Ectodermal cell (in vitro differentiated cells): Measurements from ENCODE around the gene LMTK2.
"Not testable (repeated sequence)": the region's sequence is repeated elsewhere in the genome, so short reads cannot be mapped to it uniquely, and the experiment has no call there.

Source experiments
- H3K27ac ChIP-seq: 2 replicates; pipeline ENCODE4 v1.7.0; 2013; ENCODE audit warnings: mild to moderate bottlenecking, low read depth, low read length; ENCODE audit not compliant: insufficient read depth, poor library complexity, severe bottlenecking
- H3K27me3 ChIP-seq: 2 replicates; pipeline ENCODE4 v1.7.0; 2013; ENCODE audit warnings: mild to moderate bottlenecking, low read length; ENCODE audit not compliant: insufficient read depth, control insufficient read depth, poor library complexity, severe bottlenecking
- H3K36me3 ChIP-seq: one replicate; pipeline ENCODE4 v1.7.0; 2013; ENCODE audit warnings: low read length; ENCODE audit not compliant: control insufficient read depth, insufficient read depth
- H3K4me1 ChIP-seq: one replicate; pipeline ENCODE4 v1.7.0; 2013; ENCODE audit warnings: low read length; ENCODE audit not compliant: control insufficient read depth, insufficient read depth
- H3K4me3 ChIP-seq: 2 replicates; pipeline ENCODE4 v1.7.0; 2013; ENCODE audit warnings: low read depth, low read length, control low read depth; ENCODE audit not compliant: insufficient read depth
- H3K9me3 ChIP-seq: 2 replicates; pipeline ENCODE4 v1.7.0; 2013; ENCODE audit warnings: mild to moderate bottlenecking, low read length, moderate library complexity; ENCODE audit not compliant: control insufficient read depth
- WGBS, 2 experiments: methylation state at CpG; one replicate each; pipeline ENCODE4 v1.1.7; 2013; ENCODE audit warnings: missing lambda C conversion rate in 2 of 2; 5-methylcytosine and 5-hydroxymethylcytosine counted together

Gene LMTK2

GRCh38 chr7:98216941-98217622, 110.4 kb downstream of the LMTK2 start:
- H3K36me3 ChIP-seq = no peaks in the 10 kb centered on the region
- H3K27ac ChIP-seq = no peak overlapping the region
- no peak overlapping the region for H3K4me3 ChIP-seq
- WGBS, 2 experiments = 94% methylated on average over 24 of the region's 24 CpGs
- H3K27me3 ChIP-seq = no peaks in the 10 kb centered on the region
- no peaks in the 10 kb centered on the region for H3K9me3 ChIP-seq
- H3K4me1 ChIP-seq = no peaks in the 10 kb centered on the region

- no peaks in the 10 kb centered on the region for H3K4me1 ChIP-seq
- 86 to 87% methylated on average over 41 of the region's 41 CpGs for WGBS, 2 experiments
- H3K27me3 ChIP-seq = no peaks in the 10 kb centered on the region
- H3K4me3 ChIP-seq = no peak overlapping the region
- no peaks in the 10 kb centered on the region for H3K36me3 ChIP-seq
- H3K9me3 ChIP-seq = no peaks in the 10 kb centered on the region
- peak overlapping the region; percentile 26 for H3K27ac ChIP-seq
Observed at GRCh38 chr7:98217623-98218582, 111.2 kb downstream of the LMTK2 start.

- H3K4me1 ChIP-seq, H3K27me3 ChIP-seq, H3K36me3 ChIP-seq, H3K9me3 ChIP-seq, H3K27ac ChIP-seq, H3K4me3 ChIP-seq: not testable (repeated sequence)
- WGBS, 2 experiments = 94 to 99% methylated on average over 6 of the region's 6 CpGs
Observed at GRCh38 chr7:98219382-98219781, 112.7 kb downstream of the LMTK2 start.

- H3K4me3 ChIP-seq = no peak overlapping the region
- H3K27me3 ChIP-seq = no peaks in the 10 kb centered on the region
- no peaks in the 10 kb centered on the region for H3K36me3 ChIP-seq
- H3K9me3 ChIP-seq = no peaks in the 10 kb centered on the region
- H3K27ac ChIP-seq = no peak overlapping the region
- WGBS, 2 experiments = 95 to 96% methylated on average over 34 of the region's 34 CpGs
- H3K4me1 ChIP-seq = no peaks in the 10 kb centered on the region
Observed at GRCh38 chr7:98221611-98222532, 115.2 kb downstream of the LMTK2 start.

GRCh38 chr7:98222533-98223195, 116.0 kb downstream of the LMTK2 start:
- no peak overlapping the region for H3K4me3 ChIP-seq
- 95 to 96% methylated on average over 30 of the region's 30 CpGs for WGBS, 2 experiments
- no peak overlapping the region for H3K27ac ChIP-seq
- no peaks in the 10 kb centered on the region for H3K27me3 ChIP-seq
- H3K9me3 ChIP-seq = no peaks in the 10 kb centered on the region
- no peaks in the 10 kb centered on the region for H3K4me1 ChIP-seq
- H3K36me3 ChIP-seq = no peaks in the 10 kb centered on the region

GRCh38 chr7:98223351-98223897, 116.8 kb downstream of the LMTK2 start:
- Histone ChIP-seq H3K27me3 (no peaks in the 10 kb centered on the region), H3K4me3 (no peak overlapping the region), H3K36me3 (no peaks in the 10 kb centered on the region), H3K4me1 (no peaks in the 10 kb centered on the region), H3K9me3 (no peaks in the 10 kb centered on the region), H3K27ac (no peak overlapping the region)
- WGBS, 2 experiments = 88 to 89% methylated on average over 15 of the region's 15 CpGs

- H3K36me3 ChIP-seq = no peaks in the 10 kb centered on the region
- no peak overlapping the region for H3K4me3 ChIP-seq
- H3K27me3 ChIP-seq = no peaks in the 10 kb centered on the region
- no peak overlapping the region for H3K27ac ChIP-seq
- no peaks in the 10 kb centered on the region for H3K9me3 ChIP-seq
- no peaks in the 10 kb centered on the region for H3K4me1 ChIP-seq
- 92 to 93% methylated on average over 21 of the region's 21 CpGs for WGBS, 2 experiments
Observed at GRCh38 chr7:98223898-98224700, 117.4 kb downstream of the LMTK2 start.

- Histone ChIP-seq H3K36me3 (no peaks in the 10 kb centered on the region), H3K27ac (no peak overlapping the region), H3K4me1 (no peaks in the 10 kb centered on the region), H3K4me3 (no peak overlapping the region), H3K27me3 (no peaks in the 10 kb centered on the region), H3K9me3 (no peaks in the 10 kb centered on the region)
- WGBS, 2 experiments = 94% methylated on average over 21 of the region's 21 CpGs
Observed at GRCh38 chr7:98224701-98225181, 118.1 kb downstream of the LMTK2 start.
